Gastroesophageal sphincter (tissue), 3 donors: ENCODE results near the gene TENM3.

Experiments used
- EP300 ChIP-seq: sonication (generic); formaldehyde crosslinking; IDR thresholded peaks from one replicate; pipeline ENCODE4 v1.6.1; 2017; ENCODE audit warnings: antibody characterized with exemption, mild to moderate bottlenecking
- POLR2A ChIP-seq, 2 donors: fragments of 450-650 bp; IDR thresholded peaks; one replicate each; pipeline ENCODE4 v1.6.1; 2017; ENCODE audit warnings: antibody characterized with exemption in 2 of 2, mild to moderate bottlenecking in 2 of 2, moderate library complexity in 1 of 2
- POLR2AphosphoS5 ChIP-seq: sonication (generic); formaldehyde crosslinking; IDR thresholded peaks from one replicate; pipeline ENCODE4 v1.6.1; 2017; ENCODE audit warnings: antibody characterized with exemption
- TF ChIP-seq, protein P1 (sequence below), 4 experiments: fragments of 200-600 bp in 2 of 4; fragments of 450-650 bp in 2 of 4; sonication (generic) in 1 of 4; IDR thresholded peaks; one replicate each; pipeline ENCODE4 v1.5.1; 2017 to 2019; ENCODE audit warnings: antibody characterized with exemption in 4 of 4, mild to moderate bottlenecking in 2 of 4, moderate library complexity in 2 of 4

DNA sequence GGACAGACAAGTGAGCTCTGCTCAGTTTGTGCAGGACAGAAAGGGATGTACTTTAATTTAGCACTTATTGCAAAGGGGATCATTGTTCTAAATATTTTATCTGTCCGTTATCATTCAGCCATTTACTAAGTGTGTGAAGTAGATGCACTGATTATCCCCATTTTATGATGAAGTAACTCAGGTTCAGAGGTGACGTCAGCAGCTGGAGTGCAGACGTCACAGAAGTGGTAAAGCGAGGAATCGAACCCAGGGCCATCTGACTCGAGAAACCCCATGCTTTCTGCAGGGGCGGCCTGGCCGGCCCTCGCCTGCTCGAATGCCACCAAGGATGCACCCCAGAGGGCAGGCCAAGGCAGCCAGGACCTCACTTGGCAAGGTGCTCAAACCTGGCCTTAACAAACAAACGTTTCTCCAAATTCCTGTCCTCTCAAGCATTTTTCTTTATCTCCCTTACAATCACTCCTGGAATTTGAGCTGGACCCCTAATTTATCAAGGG is 599.0 kb downstream of the TENM3 start:
- TF ChIP-seq, protein P1, sequence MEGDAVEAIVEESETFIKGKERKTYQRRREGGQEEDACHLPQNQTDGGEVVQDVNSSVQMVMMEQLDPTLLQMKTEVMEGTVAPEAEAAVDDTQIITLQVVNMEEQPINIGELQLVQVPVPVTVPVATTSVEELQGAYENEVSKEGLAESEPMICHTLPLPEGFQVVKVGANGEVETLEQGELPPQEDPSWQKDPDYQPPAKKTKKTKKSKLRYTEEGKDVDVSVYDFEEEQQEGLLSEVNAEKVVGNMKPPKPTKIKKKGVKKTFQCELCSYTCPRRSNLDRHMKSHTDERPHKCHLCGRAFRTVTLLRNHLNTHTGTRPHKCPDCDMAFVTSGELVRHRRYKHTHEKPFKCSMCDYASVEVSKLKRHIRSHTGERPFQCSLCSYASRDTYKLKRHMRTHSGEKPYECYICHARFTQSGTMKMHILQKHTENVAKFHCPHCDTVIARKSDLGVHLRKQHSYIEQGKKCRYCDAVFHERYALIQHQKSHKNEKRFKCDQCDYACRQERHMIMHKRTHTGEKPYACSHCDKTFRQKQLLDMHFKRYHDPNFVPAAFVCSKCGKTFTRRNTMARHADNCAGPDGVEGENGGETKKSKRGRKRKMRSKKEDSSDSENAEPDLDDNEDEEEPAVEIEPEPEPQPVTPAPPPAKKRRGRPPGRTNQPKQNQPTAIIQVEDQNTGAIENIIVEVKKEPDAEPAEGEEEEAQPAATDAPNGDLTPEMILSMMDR (IDR thresholded peaks at IDR 0.05), result no peak
- TF ChIP-seq EP300 (no peak), POLR2A (IDR thresholded peaks at IDR 0.05) (no peak), POLR2AphosphoS5 (no peak)
